HUDEP-2 (cell line): ENCODE results near the gene MSI2.

Experiments used
- DNase-seq, 76 experiments: peaks; one replicate each; lab custom pipeline; 2025; ENCODE audit not compliant: unreplicated experiment in 76 of 76; lab: John Stamatoyannopoulos, UW

Gene MSI2

DNA sequence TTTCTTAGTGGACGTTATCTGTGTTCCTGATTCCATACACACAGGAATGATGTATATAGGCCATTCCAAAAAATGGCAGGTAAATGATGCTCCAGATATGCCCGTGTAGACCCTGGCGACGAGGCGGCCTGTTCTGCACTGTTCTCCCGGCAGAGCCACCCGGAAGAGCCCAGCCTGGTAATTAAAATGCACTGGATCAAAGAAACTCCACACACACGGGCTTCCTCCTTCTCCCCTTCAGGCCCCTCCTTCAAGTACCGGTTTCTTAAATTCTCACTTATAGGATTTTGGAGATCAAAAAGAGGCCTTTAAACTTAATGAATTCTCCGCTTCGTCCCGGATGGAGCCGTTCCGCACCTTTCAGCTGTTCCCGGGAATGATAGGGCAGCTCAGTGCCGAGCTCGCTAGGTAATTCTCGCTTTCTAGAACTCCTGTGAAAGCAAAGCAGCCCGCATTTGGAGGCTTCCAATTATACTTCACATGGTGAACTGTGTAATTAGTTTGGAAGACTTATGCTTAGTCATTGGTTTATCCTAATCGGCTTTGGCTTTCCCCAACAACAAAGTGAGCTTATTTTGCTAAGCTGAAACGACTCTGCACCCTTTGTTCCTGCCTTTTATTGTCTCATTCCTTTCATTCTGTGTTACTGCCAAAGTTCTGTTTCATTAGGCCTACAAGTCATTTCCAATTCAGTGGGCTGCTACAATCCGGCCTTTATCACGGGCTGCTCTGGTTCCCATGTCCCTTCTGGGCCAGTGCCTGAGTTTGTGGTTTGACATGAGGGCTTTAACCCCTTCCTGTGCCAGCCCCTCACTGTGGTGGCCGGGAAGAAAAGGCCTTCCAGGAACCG, 150.0 kb downstream of the MSI2 start:
- no peak for DNase-seq

DNA sequence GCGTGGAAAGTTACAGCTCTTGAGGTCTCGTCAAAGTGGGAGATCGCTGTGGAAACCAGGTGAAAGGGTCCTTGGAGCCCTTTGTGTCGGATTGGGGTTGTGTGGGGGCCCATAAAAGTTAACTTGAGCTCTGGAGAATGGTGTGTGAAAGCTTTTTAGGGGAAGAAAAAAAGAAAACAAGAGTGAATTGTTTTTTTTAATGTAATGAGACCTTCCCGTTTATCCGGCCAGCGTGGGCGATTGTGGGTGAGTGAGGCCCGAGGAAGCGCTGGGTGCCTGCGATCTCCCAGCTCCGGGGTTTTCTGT, 150.6 kb downstream of the MSI2 start:
- DNase-seq: no peak

DNA sequence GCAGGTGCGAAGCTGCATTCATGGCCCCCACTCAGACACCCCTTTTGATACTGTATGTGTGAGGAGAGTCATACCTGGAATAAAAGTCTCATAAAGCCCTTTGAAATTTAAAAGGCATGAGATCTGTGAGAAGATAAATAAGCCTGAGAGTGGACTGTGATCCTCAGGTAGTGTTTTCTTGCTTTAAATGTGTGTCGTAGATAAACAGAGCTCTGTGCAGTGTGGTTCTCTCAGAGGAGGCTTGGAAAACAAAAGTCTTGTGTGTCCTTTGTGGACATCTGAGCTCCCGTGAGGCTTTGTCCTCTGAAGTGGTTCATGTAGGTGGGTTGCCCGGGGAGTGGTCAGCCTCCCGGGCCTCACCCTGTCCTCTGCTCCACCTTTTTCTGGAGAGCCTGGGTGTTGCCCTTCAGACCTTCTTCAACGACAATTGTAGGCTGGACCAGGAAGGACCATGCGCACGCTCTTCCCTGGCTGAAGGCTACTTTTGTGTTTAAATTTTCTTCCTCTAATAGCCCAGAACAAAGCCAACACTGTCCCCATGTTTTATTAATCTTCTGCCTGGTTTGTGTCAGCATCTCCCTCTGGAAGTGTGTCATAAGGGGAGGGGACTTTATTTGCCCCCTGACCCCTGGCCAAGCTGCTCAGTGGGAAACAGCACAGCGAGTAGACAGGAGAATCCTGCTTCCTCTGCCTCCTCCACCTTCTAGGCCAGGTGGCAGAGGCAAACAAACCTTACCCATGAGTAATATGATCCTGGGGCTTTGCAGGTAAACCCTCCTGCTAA, 151.2 kb downstream of the MSI2 start:
- DNase-seq: no peak

DNA sequence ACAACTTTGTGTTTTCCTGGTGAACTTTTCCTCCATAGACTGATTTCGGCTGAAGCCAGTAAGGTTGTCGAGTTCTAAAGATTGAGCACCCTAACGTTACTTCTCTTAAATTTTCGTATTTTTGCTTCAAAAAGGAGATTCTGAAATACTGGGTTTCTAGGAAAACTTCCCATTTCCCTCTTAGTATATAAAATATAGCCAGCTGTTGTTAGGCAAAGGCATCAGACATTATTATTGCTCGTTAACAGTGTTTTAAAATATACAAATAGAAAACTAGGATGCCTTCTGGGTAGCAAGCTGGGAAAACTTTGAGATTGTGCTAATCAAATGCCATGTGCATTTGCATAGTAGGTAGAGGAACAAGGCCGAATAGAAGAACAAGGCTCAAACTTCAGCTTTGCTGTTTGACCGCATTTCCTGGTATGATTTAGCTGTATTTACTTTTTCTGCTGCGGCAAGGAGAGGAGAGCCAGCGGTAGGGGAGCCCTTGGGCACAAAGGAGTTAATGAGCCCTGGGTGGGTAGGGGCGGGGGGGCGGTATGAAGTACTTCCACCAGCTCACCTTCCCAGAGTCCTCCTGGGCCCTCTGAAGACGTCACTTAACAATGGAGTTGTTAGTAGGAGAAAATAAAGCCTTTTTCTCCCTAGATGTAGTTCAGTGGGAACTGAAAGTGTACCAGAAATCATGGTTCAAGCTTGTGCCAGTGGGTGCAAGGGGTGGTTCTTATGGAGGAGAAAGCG, 151.9 kb downstream of the MSI2 start:
- DNase-seq: no peak

DNA sequence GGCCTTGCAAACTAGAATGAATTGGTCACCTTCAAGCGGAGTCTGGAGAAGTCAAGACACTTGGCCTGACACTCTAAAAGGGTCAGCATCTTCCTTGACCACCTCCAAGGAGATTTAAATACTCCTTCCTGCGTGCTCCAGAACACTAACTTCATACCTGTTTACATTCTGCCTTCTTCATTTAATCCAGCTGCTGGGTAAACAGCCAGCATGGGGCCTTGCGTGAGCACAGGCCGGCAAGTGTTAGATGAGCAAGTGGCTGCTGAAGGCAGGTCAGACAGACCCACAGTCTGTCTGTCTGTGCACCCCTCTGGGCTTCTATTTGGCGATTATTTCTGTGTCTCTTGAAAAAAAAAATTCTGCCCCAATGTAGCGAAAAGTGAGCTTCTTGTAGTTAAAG, 153.8 kb downstream of the MSI2 start:
- DNase-seq: no peak

DNA sequence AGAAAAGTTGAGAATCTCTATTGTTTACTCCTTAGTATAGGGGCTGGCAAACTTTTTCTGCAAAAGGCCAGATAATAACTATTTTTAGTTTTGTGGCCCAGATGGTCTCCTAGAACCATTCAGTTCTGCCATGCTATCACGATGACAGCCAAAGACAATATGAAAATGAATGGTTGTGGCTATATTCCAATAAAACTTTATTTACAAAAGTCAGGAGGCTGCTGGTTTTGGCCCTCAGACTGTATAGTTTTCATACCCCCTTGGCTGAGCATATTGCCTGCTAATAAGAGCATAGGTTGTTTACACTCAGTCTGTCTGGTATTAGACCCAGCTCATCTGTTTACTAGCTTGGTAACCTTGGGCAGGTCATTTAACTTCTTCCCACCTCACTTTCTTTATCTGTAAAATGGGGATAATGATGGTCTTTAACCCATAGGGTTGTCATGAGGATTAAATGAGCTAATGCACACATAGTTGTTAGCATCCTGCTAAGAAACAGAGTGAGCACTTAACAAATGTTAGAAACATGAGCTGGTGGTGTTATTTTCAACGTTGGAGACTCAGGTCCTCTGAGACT, 156.3 kb downstream of the MSI2 start:
- DNase-seq: no peak

DNA sequence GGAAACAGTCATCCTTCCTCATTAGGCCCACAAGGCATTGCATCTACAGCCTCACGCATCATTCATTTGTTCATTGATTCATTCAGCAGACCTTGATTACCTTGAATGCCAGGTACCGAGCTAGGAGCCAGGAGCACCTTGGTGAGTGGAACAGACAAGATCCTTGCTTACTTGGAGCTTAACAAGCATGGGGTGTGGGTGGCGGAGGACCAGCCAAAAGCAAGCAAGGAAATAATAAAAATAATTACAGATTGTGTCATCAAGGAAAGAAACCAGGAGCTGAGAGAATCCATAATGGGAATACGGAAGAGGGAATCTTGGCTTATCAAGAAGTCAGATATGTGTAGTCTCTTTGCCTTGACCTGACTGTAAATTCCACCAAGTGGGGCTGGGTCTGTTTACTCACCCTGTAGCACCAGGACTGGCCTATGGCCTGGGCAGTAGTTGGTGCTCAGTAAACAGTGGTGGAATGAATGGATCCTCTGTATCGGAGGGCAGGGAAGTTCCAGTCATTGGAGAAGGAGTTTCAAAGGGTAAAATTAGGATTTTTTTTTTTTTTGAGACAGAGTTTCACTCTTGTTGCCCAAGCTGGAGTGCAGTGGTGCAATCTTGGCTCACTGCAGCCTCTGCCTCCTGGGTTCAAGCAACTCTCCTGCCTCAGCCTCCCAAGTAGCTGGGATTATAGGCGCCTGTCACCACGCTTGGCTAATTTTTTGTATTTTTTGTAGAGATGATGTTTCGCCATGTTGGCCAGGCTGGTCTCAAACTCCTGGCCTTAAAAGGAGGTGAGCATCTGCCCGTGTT, 157.7 kb downstream of the MSI2 start:
- DNase-seq: no peak

DNA sequence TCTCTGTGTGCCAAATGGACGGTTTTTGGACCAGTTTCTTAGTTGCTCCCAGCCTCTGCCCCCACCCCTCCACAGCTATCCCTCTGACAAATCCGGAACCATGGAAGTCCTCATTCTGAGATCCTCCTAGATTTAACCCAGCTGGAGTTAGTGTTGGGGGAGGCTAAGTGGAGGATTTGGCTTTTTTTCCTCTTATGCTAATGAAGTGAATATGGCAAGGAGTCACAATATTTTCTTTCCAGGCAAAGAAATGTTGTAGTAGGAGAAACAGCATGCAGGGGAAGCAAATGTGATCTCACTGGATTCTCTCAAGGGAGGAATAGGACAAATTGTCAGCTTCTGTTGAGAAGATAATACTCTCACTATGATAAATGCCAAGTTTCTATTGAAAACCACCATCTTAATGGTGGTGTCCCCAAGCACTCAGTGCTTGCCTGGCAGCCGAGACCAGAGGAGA, 159.5 kb downstream of the MSI2 start:
- no peak for DNase-seq

DNA sequence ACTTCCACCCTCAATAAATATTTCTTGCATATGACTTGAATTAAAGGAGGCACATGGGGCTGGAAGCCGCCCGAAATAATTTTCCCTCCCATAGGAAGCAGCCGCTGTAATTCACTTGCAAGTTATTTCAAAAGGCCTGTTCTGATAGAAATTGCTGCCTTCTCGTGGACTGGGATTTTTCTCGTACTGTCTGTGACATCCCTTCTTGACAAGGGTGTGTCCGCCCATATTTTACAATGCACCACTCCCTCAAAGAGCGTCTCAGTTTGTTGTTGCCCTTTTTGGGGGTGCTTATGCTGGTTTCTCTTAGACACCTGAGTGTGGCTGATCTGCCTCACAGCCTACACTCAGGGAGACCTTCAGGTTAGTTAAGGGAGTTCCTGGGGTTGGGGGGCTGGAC, 160.0 kb downstream of the MSI2 start:
- no peak for DNase-seq

DNA sequence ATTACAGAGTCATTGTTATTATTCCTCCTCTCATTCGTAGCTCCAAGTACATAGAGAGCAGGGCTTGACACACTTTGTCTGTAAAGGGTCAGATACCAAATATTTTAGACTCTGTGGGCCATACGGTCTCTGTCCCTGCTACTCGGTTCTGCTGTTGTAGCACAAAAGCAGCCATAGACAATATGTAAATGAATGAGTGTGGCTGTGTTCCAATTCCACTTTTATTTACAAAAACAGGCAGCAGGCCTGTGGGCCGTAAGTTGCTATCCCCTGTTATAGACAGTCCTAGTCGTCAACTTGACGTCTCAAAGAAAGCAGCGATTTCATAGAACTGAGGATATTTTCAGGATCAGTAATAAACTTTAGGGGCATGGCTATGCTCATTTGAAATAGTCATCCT, 161.6 kb downstream of the MSI2 start:
- no peak for DNase-seq

DNA sequence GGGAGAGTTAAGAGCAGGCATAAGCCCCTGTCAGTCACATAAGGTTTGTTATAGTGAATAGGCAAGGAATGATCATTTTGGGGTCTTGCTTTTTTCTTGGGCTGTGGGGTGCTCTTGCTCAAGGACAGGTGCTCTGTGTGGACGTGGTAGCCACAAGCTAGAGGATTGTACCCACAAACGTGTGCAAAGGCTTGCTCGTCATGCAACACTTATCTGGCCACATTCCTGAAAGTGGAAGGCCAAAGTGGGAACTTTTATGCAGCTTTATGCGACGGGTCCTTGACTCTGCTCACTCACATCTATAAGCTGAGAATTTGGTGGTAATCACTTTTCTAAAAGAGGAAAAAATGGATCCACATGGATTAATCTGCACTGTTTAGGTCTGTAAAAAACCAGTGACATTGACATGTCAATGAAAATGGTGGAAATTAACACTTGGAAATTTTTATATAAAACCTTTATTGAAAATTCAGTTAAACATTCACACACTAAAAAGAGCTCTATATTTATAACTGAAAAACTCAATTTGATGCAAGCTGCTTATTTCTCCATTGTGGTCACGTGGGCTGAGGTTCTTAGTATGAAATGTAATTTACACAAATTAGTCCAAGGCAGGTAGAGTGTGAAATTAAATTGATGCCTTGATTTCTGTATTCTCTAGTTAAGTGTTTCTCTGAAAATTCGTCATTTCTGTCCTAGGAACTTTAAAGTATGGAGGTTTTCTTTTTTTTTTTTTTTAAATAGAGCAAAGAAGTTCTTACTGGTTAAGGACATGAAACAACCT, 162.3 kb downstream of the MSI2 start:
- peak in 1 of 76 experiments; percentile 1 for DNase-seq

DNA sequence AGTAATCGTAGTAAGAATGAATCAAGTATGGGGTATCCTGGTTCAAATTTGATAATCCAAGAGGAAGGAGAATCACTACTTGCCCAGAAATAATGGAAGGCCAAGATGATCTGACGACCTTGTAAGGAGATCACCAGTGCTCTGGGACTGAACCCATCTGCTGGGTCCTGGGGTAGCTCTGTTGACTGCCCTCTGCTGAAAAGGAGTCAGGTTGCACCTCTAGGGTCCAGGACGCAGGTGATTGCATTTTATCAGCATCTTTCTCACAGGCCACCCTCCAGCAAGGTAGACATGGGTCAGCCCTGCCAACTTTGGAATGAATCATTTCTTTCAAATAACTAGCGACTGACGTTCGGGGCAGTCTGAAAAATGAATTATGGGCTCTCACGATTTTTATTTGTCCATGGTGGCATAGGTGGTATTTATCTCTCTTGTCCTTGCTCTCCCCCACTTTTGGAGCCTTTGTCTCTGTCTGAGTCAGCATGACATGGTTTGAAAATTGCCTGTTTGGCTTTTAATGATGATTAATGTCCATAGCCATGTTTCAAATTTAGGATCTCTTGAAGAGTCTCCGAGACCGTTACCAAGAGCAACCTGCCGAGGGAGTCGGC, 163.7 kb downstream of the MSI2 start:
- DNase-seq: no peak

DNA sequence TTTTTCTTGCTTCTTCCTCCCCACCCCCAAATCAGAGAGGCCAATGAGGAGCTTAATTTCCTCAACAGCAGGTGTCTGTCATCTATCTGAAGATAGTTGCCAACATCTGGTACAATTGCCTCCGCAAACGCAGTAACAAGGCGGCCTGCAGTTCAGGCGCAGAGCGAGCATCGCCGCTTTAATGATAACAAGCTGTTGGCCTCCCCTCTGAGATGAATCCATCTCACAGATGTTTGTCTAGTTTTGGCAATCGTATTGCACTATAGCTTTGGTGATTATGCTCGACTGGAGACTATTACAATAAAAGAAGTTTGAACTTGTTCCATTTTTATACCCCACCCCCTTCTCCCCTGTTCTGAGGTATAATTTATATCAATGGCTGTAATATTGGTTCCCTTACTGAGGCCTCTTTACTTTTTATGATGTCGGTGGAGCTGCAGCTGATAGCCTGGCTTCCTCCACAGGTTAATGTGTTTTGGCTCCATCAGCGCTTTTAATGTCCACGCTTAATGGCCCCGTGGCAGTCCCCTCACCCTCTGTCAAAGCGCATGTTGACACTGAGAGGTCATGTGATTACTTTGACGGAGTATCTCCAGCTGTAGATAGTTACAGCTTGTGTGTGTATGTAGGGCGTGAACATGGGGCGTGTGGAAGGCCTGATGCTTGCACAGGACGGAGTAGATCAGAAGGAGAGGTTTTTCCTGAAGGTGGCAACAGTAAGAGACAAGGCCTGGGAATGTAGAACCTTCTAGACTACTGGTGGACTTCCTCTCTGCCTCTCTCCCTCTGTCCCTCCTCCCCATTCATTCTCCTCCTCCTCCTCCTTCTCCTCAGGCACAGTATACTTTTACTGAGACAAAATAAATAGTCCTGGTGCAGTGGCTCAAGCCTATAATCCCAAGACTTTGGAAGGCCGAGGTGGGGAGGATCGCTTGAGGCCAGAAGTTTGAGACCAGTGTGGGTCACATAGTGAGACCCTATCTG, 164.7 kb downstream of the MSI2 start:
- DNase-seq: peak in 24 of 76 experiments; percentile 11 to 72 (median 36)

DNA sequence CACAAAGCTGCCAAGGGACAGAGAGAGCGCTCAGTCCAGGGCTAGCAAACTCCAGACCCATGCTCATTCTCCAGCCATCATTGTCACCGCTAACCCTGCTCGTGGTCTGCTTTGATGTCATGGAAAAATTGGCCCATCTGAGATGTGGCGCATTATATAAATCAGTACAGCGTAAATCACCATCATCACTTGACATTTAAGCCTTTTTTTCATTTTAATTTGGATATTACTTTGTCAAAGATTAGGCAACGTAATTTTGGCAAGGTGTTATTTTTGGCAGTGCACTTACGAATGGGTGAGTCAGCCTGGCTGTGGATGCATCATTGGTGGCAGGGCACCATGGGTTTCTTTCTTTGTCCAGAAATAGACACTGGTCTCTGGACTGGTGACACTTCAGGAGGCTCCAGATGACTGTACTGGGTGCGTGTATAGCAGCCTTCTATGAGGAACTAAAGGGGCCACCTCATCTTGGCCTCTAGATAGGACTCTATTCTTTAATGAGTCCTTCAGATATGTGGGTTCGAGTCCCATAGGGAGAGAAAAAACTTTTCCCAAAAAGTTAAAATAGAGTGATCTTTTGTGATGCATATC, 166.3 kb downstream of the MSI2 start:
- DNase-seq: no peak

DNA sequence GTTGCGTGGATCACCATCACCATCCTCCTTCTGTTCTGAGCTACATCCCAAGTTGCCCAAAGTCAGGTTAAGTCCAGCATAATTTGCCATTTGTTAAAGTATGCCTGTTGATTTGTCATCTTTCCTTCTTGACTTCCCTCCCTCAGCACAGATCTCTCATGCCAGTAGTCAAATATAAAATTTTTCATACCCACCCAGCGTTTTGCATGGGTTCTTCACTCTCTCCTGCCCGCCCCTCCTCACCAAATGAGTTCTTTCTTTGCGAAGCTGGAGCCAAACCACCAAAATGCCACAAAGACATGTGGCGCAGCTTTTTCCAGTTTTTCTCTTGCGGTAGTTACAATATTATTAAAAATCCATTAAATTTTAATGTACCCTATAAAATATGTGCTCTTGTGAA, 167.2 kb downstream of the MSI2 start:
- DNase-seq: no peak

DNA sequence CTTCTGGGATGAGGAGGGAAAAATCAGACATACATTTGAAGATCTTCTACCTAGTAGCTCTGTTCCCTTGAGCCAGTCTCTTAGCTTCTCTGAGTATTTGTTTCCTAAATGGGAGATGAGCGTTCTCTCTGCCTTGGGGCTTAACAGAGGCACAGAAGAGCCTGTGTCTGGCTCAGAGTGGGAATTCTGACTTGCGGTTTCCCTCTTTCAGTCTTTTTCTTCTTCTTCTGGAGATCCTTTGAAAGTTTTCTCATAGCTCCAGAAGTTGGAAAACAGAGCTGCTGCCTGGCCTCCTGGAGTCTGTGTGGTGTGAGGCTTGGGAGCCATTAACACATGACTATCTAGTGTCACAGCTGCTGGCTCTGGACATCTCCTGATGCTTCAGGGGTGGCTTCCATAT, 167.9 kb downstream of the MSI2 start:
- no peak for DNase-seq

DNA sequence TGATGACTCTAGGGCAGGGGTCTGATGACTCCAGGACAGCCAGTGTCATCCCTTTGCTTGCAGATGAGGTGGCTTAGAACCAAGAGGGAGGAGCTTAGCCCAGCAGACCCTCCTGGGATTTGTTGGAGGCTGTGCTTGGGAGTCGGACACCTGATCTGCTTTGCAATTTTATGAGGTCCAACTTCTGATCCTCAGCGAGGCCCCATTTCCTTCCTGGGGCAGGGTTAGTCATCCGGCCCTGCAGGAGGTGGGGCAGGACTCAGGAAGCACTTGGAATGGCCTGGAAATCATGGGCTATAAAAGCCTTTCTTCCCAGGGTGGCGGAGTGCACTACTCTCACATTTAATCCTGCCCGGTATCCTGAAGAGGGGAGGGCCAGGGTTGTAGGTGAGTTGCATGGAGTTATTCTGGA, 168.5 kb downstream of the MSI2 start:
- DNase-seq: no peak

DNA sequence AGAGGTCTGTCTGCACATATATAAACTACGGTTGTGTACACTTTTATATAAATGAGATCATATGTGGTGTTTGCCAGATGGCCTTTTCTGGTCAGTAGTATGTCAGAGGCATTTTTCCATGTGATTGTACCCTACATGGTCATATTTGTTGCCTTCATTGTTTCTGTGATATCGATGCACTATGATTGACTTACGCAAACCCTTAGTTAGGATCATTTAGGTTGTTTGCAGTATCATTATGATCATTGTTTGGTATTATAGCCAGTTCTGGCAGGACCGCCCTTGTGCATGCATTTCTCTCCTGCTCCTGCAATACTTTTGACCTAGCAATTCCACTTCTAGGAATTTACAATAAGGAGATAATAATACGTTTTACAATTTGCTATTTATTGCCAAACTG, 169.1 kb downstream of the MSI2 start:
- DNase-seq: no peak
